GM20000 (cell line): Measurements from ENCODE around the gene ATOSA.

Experiments
- DNase-seq: peaks from one replicate; pipeline ENCODE4 v3.0.0; 2012; ENCODE audit warnings: low spot score
- CTCF ChIP-seq: IDR thresholded peaks from 2 replicates; pipeline ENCODE4 v1.5.1; 2012; ENCODE audit warnings: mild to moderate bottlenecking, control low read depth; ENCODE audit errors: extremely low read depth, missing control alignments

ATOSA gene

GRCh38 chr15:52667597-52667996 is 11.6 kb downstream of the ATOSA start:
- DNase-seq = no peak
- TF ChIP-seq CTCF = no peak

- no peak for TF ChIP-seq CTCF
- DNase-seq = no peak
These were observed 15.5 kb downstream of the ATOSA start for GRCh38 chr15:52663536-52664294.

GRCh38 chr15:52661909-52662308 is 17.3 kb downstream of the ATOSA start:
- no peak for DNase-seq
- TF ChIP-seq CTCF = no peak

GRCh38 chr15:52660192-52660591 is 19.0 kb downstream of the ATOSA start:
- no peak for DNase-seq
- no peak for TF ChIP-seq CTCF

- no peak for TF ChIP-seq CTCF
- DNase-seq = peak; percentile 4
These were observed 20.2 kb downstream of the ATOSA start for GRCh38 chr15:52658955-52659354.

GRCh38 chr15:52657338-52657737 is 21.9 kb downstream of the ATOSA start:
- TF ChIP-seq CTCF = no peak
- no peak for DNase-seq

GRCh38 chr15:52656412-52656811 is 22.8 kb downstream of the ATOSA start:
- no peak for DNase-seq
- TF ChIP-seq CTCF = no peak
